ENCODE measurements around the gene IL11. TPM values are rescaled to one million over a fixed set of nuclear protein-coding genes. Genes with fewer than 3 reads are reported as not detected.
A peak's percentile ranks its signal among the peaks of the same experiment; 100 is the strongest.

Gene IL11
- total and polyA plus RNA-seq, 2 of the 8 experiments (the other 6 are each of a cell fraction or from before 2014, with no cell fraction given) = 1.7 to 2.8 TPM

- Histone ChIP-seq H4K5ac (ENCODE audit: insufficient read length, low read depth, low read length) (peak overlapping the region; percentile 98), H3K79me2 (ENCODE audit: control insufficient read depth in 1 of 2, insufficient read depth in 2 of 2, low read length in 2 of 2) (peaks cover 12 to 32% of the 10 kb centered on the region in 2 experiments), H2AK5ac (ENCODE audit: low read depth, low read length) (peak overlapping the region; percentile 95), H3K27ac (ENCODE audit: low read depth, low read length) (peak overlapping the region; percentile 94), H3K27me3 (replicated peaks in 1 of 4; ENCODE audit: control insufficient read depth in 3 of 4, extremely low read depth in 1 of 4, insufficient read depth in 3 of 4, low read length in 3 of 4) (peaks cover 0 to 4% (median 1%) of the 10 kb centered on the region in 4 experiments; a peak in 2 of 7 replicates), H3K4me2 (ENCODE audit: insufficient read depth in 1 of 2, low read depth in 2 of 2, low read length in 2 of 2) (peak overlapping the region; percentile 88 to 99), H3K18ac (ENCODE audit: extremely low read depth, low read length) (peak overlapping the region; percentile 99), H3K79me1 (ENCODE audit: low read depth, low read length) (peaks cover 15% of the 10 kb centered on the region), H2BK15ac (ENCODE audit: low read length) (peak overlapping the region; percentile 97), H3K4me1 (replicated peaks in 1 of 4; ENCODE audit: control insufficient read depth in 3 of 4, insufficient read depth in 4 of 4, low read length in 3 of 4) (peaks cover 0 to 20% (median 13%) of the 10 kb centered on the region in 4 experiments; a peak in 6 of 7 replicates), H3K23ac (ENCODE audit: insufficient read length) (no peak overlapping the region), H3K14ac (ENCODE audit: insufficient read length) (no peak overlapping the region), H2BK20ac (ENCODE audit: low read length) (peak overlapping the region; percentile 92; the same call in 1 of the 2 replicates), H3K4ac (replicated peaks; ENCODE audit: insufficient read length, low read depth, low read length) (peak overlapping the region; percentile 94), H3K9ac (replicated peaks in 1 of 4; ENCODE audit: extremely low read depth in 1 of 4, low read depth in 3 of 4, low read length in 3 of 4) (peak overlapping the region; percentile 78 to 86 (median 84)), H3K56ac (replicated peaks; ENCODE audit: insufficient read length, low read depth, low read length) (peak overlapping the region; percentile 62), H4K20me1 (replicated peaks in 1 of 2; ENCODE audit: control insufficient read depth in 1 of 2, insufficient read depth in 2 of 2, low read length in 2 of 2) (peaks cover 23 to 24% of the 10 kb centered on the region in 2 experiments), H3K9me3 (ENCODE audit: insufficient read depth in 2 of 2, low read depth in 1 of 2, low read length in 1 of 2) (no peaks in the 10 kb centered on the region; a peak in 1 of 4 replicates), H2BK5ac (ENCODE audit: low read depth, low read length) (peak overlapping the region; percentile 97), H2BK120ac (replicated peaks; ENCODE audit: low read depth, low read length) (peak overlapping the region; percentile 93), H2AFZ (ENCODE audit: low read length) (peak overlapping the region; percentile 75; the same call in 1 of the 2 replicates), H2BK12ac (ENCODE audit: low read depth, low read length) (peak overlapping the region; percentile 64), H3K4me3 (ENCODE audit: extremely low read depth in 1 of 4, insufficient read depth in 2 of 4, low read depth in 3 of 4, low read length in 4 of 4) (peak overlapping the region; percentile 38 to 98 (median 72)), H4K8ac (ENCODE audit: extremely low read depth, insufficient read depth, low read length) (peak overlapping the region; percentile 97; the same call in 1 of the 2 replicates), H4K91ac (replicated peaks; ENCODE audit: insufficient read length, low read length) (peak overlapping the region; percentile 100), H3K23me2 (ENCODE audit: low read depth, low read length) (peaks cover 13% of the 10 kb centered on the region), H3K36me3 (ENCODE audit: control insufficient read depth in 2 of 4, insufficient read depth in 4 of 4, low read length in 3 of 4) (peaks cover 12 to 38% (median 28%) of the 10 kb centered on the region in 4 experiments)
- peak; percentile 96 for DNase-seq (ENCODE audit: low read depth in 1 of 2, low spot score in 2 of 2)
- ChIA-PET POLR2A (ENCODE audit: partially characterized antibody) (interaction anchor here (0.6 to 34.6 kb wide), 74 partner anchors 5 to 332 kb away, joined by 3 to 874 read pairs (median 5); partner anchors contain the start of genes C19orf85, DNAAF3, EPS8L1 and FIZ1), CTCF (ENCODE audit: partially characterized antibody) (interaction anchor here (1.3 to 2.2 kb wide), 3 partner anchors 10 to 96 kb away, joined by 7 to 8 read pairs (median 7); partner anchors contain the start of gene TMEM238)
- FAIRE-seq = peak; percentile 55
- WGBS, 2 experiments (ENCODE audit: extremely low coverage in 1 of 2, insufficient coverage in 1 of 2, insufficient read length in 1 of 2, insufficient replicate concordance in 2 of 2, low coverage in 1 of 2, low lambda C conversion rate in 2 of 2, missing lambda C conversion rate in 1 of 2) = 1% methylated on average over 36 of the region's 72 CpGs; no CpG with 5 or more reads in 1 of the 2 experiments
- TF ChIP-seq TCF12 (IDR thresholded peaks at IDR 0.05; ENCODE audit: low read depth, low read length) = 0 out of 2 replicates have a peak, but pooled peaks have one; percentile 6
- TF ChIP-seq RAD21 (IDR thresholded peaks at IDR 0.05 in 1 of 2, conservative IDR thresholded peaks at IDR 0.05 in 1 of 2; ENCODE audit: low read depth in 2 of 2, low read length in 2 of 2) = peak in 1 of 2 experiments; percentile 5; a peak in 1 of 4 replicates
- 0 out of 2 replicates have a peak, but pooled peaks have one; percentile 28 for TF ChIP-seq EGR1 (IDR thresholded peaks at IDR 0.05; ENCODE audit: borderline replicate concordance, low read depth, low read length)
- 0 out of 4 replicates have a peak, but pooled peaks have one; percentile 24 to 32 for TF ChIP-seq HDAC2 (IDR thresholded peaks at IDR 0.05; ENCODE audit: borderline replicate concordance in 1 of 2, low read depth in 2 of 2, low read length in 2 of 2)
- TF ChIP-seq KDM1A (IDR thresholded peaks at IDR 0.05; ENCODE audit: borderline replicate concordance, low read length) = peak; percentile 52; the same call in 1 of the 2 replicates
- peak; percentile 60; the same call in 1 of the 2 replicates for TF ChIP-seq SP4 (IDR thresholded peaks at IDR 0.05; ENCODE audit: low read length)
- TF ChIP-seq, protein P1, sequence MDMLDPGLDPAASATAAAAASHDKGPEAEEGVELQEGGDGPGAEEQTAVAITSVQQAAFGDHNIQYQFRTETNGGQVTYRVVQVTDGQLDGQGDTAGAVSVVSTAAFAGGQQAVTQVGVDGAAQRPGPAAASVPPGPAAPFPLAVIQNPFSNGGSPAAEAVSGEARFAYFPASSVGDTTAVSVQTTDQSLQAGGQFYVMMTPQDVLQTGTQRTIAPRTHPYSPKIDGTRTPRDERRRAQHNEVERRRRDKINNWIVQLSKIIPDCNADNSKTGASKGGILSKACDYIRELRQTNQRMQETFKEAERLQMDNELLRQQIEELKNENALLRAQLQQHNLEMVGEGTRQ (IDR thresholded peaks at IDR 0.05; ENCODE audit: low read length) = peak; percentile 91
- no peak for TF ChIP-seq HDAC6 (IDR thresholded peaks at IDR 0.05; ENCODE audit: low read depth, low read length)
Observed at GRCh38 chr19:55407800-55408532, 37.7 kb upstream of the IL11 start.
